GM19043 (cell line): ENCODE measurements around the gene CUL7.

Experiments
- ATAC-seq: cut with Tn5 transposase; IDR thresholded peaks from one replicate; pipeline ENCODE4 v1.9.1; 2021; ENCODE audit warnings: low read depth; ENCODE audit not compliant: unreplicated experiment

CUL7 gene

DNA sequence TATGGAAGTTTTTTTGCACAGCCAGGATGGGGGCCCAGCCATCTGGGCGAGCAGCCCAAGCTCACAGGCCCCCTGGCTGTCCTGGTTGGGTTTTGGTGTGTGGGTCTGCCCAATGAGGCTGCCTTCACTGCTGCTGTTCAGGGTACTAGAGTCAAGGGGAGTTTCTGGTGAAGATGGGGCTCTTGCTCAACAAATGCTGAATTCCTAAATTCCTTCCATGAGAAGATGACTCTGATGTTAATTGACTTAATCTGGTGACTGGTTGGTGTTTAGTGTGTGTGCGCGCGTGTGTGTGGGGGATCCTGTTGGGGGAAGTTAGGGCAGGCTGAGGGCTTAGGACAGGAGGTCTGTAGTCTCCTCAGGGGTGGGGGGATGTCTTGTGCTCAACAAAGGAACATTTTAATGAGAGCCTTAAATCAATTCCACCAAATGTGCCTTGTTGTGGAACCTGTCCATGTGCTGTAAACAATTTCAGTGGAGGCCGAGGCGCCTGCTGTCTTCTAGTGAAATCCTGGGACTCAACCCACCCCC is 24.4 kb upstream of the CUL7 start:
- no peak for ATAC-seq

DNA sequence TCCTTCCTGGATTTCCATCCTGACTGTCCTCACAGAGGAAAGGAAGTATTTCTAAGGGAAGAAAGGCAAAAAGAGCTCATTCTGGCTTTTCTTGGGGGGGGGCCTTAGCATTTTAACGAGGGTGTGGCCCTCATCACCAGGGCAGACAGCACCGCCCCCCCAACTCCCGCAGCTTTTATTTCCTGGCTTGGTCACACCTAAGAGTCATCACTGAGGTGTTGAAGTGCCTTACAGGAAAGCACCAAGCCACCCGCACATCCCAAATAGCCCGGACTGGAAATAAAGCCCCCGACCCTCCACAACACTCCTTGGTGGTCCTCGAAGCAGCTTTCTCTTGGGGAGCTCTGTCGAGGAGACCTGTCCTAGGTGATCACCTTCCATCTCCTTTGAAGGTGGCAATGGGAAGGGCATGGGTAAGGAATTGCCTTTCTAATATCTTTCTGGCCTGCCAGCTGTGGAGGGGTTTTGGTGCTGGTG is 23.7 kb upstream of the CUL7 start:
- ATAC-seq, result no peak

DNA sequence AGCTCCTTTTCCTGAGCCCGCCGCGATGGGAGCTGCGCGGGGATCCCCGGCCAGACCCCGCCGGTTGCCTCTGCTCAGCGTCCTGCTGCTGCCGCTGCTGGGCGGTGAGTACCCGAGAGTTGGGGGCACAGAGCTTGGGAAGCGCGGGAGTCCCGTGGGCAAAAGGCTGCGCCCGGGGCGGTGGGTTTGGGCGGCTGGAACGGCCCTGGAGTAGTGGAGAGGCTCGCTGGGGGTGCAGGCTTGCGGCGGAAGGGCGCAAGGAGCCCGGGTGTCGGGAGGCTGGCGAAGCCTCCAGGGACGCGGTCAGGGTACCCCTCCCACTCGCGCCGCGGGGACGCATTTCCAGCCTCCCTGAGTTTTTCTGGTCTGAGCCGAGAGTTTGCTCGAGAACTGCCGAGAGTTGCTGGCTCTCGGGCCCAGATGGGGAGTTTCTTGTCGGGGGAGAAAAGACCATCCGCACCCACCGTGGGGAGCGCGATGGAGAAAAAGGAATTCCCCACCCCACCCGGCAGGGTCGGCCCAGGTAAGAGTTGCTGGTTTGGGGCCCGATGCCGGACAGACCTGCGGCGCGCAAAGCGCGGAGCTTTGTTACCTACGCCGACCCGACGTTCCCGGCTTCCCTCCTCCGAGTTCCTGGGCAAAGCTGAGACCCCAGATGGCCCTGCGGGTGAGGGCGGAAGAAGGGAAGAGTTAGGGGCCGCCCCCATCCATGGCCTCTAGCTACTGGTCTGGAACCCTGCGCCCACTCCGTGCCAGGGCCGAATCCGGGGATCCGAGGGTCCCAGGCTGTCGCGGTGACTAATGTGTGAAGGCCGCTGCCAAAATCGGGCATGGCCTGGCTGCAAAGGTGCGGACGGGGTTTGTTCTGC is 23.0 kb upstream of the CUL7 start:
- ATAC-seq, result no peak

DNA sequence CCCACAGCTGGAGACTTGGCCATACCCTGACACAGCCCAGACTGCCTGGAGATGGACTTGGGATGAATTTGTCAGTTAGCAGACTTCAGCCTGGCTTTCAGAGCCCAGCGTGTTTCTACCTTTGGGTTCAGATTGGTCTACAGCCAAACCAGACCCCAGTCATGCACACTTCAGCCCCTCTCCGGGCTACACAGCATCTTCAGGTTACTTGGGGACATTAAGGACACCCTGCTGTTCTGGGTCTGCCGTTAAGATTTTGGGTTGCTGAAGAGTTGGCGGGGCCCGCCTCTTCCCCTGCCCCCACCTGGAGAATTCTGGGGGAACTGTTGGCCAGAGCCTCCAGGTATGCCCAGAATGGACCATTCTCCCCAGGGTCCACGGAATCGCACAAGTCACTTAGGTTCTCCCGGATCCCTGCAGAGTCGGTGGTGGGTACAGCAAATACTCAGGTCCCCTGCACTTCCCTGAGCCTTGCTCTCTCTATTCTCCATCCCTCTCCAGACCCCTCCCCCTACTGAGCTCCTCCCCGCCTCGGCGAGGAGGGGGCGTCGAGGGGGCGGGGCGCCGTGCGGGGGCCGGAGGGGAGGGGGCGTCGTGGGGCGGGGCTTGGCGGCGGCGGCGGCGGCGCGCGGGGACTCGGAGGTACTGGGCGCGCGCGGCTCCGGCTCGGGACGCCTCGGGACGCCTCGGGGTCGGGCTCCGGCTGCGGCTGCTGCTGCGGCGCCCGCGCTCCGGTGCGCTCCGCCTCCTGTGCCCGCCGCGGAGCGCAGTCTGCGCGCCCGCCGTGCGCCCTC is 22.2 kb upstream of the CUL7 start, which contains the start of gene PTK7:
PTK7 (plus strand) TSS at position 645 of the 794 bp plus-strand sequence. CDS start 175 bp downstream, outside the sequence.
- ATAC-seq, result no peak

DNA sequence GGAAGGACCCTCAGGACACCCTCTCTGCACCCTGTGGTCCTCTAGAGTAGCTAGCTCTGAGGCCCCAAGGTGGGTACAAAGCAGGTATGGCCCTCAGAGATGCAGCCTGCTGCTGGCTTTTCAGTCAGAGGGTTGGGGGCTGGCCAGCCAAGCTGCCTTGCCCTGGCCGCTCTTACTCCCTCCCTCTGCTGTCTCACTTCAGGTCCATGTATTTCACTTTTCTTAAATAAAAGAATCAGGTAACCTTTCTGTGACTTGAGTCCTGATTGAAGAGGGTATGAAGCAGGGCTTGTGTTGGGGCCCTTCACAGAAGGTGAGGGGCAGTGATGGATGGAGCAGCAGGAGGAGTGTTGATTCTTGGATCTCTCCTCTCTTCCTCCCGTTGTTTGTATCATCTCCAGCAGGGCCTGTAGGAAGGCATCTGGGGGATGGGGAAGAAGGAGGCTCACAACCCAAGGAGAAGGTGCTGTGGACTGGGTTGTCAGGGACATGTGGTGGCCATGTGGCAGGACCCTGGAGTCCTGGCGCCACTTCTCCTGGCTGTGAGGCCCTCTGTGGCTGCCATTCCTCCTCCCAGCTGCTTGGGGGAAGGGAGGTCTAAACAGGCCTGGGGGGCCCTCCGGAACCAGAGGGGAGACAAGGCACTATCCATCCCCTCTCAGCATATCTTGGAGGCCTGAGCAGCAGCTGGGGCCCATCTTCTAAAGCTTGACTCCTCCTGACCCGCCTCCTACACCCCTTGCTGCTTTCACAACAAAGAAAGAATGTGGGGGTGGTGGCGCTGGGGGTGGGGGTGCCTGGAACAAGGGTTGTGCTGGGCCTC is 21.4 kb upstream of the CUL7 start:
- ATAC-seq, result no peak

DNA sequence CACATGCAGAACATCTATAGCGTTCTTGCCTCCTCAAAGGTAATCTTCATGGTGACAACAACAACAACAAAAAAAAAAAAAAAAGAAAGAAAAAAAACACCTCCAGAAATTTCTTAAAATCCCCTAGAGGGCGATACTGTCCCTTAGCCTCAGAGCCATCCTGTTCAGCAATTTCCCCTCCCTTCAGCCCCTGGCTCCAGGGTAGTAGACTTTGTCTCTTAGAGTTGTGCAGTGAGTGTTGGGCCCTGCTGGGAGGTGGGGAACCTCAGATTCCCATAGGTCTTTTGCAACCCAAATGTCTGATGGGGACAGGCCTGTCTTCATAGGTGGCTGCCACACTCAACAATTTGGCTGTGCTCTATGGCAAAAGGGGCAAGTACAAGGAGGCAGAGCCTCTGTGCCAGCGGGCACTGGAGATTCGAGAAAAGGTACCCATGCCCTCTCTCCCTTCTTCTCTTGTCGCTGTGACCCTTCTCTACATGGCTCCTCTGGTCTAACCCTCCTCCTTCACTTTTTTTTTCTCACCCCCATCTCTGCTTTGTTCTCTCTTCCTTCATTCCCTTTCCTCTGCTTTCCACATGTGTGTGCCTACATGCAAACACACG is 16.5 kb upstream of the CUL7 start:
- ATAC-seq, result no peak

DNA sequence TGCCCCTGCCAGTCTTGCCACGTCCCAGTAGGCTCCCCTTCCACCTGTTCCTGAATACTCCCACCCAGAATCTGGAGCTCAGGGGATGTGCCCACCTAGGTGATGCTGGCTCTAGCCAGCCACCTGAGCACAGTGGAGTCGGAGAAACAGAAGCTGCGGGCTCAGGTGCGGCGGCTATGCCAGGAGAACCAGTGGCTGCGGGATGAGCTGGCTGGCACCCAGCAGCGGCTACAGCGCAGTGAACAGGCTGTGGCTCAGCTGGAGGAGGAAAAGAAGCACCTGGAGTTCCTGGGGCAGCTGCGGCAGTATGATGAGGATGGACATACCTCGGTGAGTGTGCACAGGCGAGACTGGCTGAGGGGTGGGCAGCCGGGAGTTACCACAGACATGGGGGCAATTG is 9.2 kb upstream of the CUL7 start:
- no peak for ATAC-seq

DNA sequence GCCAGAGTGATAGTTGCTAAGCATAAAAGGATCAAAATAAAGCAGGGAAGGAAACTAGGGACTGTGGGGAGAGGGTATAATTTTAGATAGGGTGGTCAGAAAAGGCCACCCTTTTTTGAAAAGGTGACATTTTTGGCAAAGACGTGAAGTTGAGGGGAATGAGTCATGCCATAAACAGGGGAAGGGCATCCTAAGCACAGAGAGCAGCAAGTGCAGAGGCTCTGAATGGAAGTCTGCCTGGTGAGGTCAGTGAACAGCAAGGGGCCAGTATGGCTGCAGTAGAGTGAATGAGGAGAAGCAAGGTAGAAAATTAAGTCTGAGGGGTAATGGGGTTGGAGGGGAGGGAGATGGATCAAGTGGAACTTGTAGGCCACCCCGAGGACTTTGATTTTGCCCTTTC is 8.2 kb upstream of the CUL7 start:
- no peak for ATAC-seq

DNA sequence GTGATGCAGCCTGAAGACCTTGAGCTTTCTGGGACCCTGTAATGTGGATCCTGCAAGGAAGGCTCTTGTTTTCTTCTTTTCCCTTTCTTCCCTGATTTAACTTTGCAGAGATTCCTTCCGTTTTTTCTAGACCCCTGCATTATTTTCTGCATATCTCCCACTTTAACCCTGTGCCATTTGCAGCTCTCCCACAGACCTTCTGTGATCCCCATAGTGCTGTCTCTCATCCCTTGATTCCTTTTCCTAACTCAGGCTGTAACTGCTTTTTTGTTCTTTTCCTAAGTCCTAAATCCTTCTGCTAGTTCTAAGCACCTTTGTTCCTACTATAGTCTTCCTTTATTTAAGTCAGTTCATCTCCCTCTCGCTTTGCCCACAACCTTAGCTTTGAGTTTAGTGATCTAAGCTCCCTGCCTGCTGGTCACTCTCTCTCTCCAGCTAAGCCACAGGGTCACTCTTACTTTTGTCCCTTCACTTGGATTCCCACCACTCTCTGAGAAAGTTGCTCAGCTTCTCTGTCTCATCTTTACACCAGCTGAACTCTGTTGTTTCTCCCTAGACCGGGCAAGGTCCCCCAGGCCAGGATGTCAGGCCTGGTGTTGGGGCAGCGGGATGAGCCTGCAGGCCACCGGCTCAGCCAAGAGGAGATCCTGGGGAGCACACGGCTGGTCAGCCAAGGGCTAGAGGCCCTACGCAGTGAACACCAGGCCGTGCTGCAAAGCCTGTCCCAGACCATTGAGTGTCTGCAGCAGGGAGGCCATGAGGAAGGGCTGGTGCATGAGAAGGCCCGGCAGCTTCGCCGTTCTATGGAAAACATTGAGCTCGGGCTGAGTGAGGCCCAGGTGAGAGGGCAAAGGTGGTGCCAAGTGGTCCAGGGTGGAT is 7.3 kb upstream of the CUL7 start:
- no peak for ATAC-seq

DNA sequence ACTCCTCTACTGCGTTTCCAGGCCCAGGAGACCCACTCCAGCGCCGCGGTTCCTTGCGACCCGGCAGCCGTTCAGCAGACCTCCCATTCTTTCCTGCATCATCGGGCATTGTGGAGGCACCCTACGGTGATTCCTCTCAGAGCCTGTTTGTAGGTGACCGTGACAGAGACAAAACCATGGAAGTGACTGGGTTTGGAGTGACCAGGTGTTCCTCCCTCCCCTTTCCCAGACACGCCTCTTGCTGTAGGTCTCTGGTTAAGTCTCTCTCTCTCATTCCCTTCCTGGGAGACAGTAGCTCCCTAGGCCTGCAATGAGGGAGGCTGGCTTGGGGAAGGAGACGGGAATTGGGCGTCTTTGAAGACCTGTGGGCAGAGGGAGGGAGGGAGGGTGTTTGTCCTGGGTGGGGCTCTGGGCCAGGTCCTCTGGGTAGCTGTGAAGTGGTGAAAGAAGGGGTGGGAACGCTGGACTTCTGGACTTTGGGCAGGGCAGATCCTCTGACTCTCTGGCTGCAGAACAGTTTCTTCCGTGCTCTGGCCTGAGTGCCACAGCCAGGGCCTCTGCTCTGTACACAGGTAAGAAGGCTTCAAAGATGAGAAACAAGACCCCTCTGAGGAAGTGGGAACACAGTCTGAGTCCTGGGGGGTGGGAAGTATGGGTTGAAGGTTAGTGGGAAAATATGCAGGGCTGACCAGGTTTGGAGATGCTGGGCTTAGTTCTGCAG is 6.5 kb upstream of the CUL7 start:
- ATAC-seq, result no peak

DNA sequence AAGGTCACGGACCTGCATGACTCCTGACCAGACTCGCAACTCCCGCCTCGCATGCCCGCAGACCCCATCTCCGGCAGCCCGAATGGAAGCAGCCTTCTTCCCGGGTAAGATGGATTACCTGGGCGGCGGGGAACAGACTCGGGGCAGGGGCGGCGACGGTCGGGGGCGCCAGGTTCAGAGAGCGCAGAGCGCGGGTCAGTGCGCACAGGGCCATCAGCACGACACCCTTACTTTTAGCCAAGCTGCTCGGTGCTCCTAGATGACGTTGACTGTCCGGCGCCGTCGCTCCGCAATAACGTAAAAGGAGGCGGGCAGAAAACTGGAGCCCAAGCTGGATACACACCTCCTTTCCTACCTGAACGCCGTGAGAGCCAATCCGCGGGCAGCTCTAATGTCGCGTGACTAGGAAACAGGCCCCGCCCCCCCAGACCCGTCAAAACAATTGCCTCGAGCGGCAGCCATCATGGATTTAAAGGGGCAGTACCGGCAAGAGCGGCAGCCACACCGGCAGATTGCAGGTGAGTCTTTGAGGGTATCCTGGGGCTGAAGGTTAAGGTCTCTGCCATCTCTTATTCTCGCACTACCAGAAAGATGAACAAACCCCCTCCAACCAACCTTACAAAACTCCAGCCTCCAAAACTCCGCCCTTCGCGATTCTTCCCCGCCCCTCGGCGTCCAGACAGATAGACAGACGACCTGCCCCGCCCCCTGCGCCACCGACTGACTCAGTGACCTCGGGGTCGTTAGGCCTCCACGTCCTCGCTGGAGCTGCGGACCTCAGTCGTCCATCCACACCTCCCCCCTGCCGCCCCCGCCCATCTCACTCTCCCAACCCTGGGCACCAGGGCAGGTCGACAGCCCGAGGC is 5.8 kb upstream of the CUL7 start, which contains the start of the genes KLC4 and MRPL2:
KLC4 (plus strand) TSS at position 464 of the 866 bp plus-strand sequence. CDS start 1,705 bp downstream, outside the sequence.
MRPL2 (minus strand) TSS at position 267 of the 866 bp plus-strand sequence; CDS start at position 214, 53 bp downstream.
- peak; percentile 93 for ATAC-seq

DNA sequence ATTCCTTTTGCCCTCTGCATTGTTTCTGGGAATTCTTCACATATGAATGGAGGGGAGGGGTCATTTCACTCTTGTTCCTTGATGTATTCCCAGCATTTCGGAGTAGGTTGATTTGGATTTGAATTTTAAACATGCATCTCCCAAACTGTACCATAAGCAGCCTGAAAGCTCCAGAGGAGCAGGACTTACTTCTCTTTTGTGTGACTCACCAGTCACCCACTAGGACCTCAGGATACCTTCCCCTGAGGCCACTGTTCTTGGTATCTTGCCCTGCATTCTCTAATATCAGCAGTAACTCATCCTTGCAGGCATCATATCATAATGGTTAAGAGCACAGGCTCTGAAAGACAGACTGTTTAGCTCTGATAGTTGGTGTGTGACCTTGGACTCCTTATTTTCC is 4.9 kb upstream of the CUL7 start:
- ATAC-seq, result no peak

DNA sequence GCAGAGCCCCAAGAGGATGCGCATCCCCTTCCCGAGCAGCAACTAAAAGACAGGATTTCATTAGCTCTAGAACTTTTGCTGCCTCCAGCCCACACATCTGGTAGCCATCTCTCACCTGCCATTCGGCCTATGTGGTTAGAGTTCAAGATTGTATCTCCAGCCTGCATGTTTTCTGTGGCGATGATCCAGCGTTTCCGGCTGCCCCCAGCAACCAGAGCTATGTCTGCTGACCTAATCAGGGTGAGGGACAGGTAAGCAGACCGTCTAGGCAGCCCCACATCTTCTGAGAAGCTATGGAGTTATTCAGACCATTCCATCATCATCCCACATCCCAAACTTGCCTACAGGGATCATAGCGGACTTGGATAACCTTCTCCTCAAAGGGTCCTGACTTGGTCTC is 2.3 kb upstream of the CUL7 start:
- ATAC-seq, result no peak

DNA sequence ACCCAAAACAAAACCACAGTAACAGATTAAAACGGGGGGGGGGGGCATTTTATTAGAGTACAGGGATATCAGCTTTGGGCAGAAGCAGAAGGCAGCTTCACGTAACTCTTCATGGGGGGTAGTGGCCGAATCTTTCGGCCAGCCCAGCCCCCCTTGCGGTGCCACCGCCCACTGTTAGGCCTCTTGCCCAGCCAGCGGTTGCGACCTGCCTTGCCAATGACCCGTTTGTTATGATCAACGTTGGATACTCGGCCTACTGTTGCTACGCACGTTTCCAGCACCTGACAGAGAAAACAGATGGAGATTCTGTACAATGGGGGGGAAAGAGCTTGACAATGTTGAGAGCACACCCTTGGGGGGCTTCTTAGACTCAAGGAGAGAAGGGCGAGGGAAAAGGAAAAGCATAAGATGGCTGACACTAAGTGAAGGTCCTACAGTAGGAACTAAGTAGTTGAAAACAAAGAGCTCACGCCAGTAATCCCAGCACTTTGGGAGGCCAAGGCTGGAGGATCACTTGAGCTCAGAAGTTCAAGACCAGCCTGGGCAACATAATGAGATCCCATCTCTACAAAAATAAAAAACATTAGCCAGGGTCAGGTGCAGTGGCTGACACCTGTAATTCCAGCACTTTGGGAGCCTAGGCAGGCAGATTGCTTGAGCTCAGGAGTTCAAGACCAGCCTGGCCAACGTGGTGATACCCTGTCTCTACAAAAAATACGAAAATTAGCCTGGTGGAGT is 724 bp upstream of the CUL7 start:
- no peak for ATAC-seq

DNA sequence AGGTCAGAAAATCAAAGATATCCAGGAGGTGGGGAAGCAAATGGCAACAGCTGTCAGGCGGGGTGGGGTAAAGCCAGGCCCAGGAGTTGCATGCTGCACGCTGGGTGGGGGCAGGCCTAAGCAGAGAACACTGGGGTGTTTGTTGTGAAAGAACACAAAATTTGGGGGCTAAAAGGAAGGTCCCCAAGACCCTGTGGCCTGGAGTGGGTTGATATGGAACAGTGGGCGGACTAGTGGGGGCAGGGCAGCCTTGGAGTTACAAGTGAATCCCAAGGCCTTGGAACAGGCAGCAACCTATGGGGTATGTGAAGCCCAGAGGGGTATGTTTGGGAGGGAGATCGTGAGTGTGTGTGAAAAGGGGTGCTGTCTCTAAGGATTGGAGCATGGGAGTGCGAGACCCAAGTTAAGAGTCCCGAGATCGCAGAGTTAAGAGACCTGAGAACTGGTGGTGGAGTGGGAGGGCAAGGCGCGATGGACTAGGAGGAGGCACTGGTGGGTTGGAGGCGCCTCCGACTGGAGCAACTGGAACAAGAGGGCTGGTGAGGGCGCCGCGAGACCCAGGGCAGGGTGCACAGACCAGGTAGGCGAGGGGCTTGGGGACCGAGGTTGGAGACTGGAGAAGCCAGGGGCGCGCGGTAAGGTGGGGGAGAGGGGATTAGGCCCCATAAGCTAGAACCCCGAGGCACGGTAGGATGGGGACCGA is 658 bp downstream of the CUL7 start:
- ATAC-seq, result peak; percentile 18

DNA sequence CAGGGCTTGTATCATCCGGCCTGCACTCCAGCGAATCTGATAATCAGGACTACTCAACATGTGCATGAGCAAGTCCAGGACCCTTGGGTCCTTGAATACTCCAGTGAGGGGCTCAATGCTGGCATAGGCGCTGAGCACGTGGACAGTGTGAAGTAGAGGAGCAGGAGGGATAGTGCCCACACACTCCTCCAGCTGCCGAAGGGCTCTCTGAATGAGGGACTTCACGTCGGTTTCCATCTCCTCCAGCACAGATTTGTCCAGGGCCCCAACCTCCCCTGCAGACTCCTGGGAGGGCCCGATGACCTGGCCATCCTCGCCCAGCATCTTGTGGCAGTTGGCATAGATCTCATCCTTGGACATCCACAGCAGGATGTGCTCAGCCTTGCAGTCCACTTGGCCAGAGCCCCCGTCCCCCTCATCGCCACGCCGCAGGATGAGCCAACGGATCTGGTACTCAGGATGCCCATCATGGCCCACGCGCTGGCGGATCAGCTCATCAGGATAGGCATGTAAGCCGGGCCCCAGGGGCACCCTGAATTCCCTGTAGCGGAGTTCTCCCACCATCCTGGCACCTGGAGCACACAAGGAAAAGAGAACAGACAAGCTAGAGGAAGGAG is 1.3 kb downstream of the CUL7 start:
- no peak for ATAC-seq
